Ovary (tissue), 3 donors: ENCODE data around the gene YY1.

Source experiments
- POLR2A ChIP-seq: fragments of 450-650 bp; IDR thresholded peaks from one replicate; pipeline ENCODE4 v1.6.1; 2017; ENCODE audit warnings: antibody characterized with exemption, mild to moderate bottlenecking, moderate library complexity
- TF ChIP-seq, protein P1 (sequence below), 3 donors: fragments of 450-650 bp in 2 of 3; fragments of 200-600 bp in 1 of 3; IDR thresholded peaks; one replicate each; pipeline versions ENCODE4 v1.5.1 to v1.8.0; 2016 to 2022; ENCODE audit warnings: antibody characterized with exemption in 3 of 3, mild to moderate bottlenecking in 1 of 3
- donor health status: DM: no; HTN: no; CAD: no.

DNA sequence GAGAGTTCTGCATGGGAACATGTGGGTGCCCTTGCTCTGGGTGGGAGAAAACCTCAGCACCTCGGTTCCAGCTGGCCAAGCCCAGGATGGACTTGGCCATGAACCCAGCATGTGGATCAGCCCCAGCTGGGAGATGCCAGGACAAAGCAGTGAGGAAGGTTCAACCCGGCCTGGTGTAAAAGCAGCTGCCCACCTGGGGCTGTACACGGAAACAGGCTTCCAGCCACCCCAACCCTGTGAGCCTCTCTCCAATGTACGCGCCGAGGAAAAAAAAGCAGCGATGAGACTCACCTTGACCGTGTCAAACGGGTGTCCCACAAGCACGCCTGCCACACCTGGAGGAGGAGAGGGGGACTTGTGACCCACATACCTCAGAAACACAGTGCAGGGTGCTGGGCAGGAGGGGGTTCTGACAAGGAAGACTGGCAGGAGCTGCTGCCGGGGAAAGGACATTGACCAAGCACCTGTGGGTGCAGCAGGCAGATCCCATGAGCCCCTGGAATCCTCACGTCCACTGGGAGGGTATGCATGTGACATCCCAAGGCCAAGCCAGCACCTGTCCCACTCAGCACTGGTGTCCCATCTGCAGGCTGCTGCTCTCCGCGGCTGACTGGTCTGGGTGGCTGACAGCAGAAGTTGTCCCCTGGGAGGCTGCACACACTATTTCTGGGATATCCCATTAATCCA lies 59.8 kb downstream of the YY1 start:
- TF ChIP-seq, protein P1, sequence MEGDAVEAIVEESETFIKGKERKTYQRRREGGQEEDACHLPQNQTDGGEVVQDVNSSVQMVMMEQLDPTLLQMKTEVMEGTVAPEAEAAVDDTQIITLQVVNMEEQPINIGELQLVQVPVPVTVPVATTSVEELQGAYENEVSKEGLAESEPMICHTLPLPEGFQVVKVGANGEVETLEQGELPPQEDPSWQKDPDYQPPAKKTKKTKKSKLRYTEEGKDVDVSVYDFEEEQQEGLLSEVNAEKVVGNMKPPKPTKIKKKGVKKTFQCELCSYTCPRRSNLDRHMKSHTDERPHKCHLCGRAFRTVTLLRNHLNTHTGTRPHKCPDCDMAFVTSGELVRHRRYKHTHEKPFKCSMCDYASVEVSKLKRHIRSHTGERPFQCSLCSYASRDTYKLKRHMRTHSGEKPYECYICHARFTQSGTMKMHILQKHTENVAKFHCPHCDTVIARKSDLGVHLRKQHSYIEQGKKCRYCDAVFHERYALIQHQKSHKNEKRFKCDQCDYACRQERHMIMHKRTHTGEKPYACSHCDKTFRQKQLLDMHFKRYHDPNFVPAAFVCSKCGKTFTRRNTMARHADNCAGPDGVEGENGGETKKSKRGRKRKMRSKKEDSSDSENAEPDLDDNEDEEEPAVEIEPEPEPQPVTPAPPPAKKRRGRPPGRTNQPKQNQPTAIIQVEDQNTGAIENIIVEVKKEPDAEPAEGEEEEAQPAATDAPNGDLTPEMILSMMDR (IDR thresholded peaks at IDR 0.05), result no peak
- TF ChIP-seq POLR2A, result no peak
